Neural progenitor cell (in vitro differentiated cells): ENCODE measurements around the gene CEBPE. TPM values are rescaled to one million over a fixed set of nuclear protein-coding genes. Genes with fewer than 3 reads are reported as not detected.
A peak's percentile ranks its signal among the peaks of the same experiment; 100 is the strongest.

Experiments
- DNase-seq: peaks from one replicate; pipeline ENCODE4 v3.0.0-alpha.2; 2016; ENCODE audit warnings: low spot score
- H2AFZ ChIP-seq: fragments of 200-600 bp; sonication (generic); replicated peaks from 2 replicates; pipeline ENCODE4 v1.6.1; 2016; ENCODE audit warnings: antibody characterized with exemption
- H3F3A ChIP-seq: fragments of 200-600 bp; sonication (generic); 2 replicates; pipeline ENCODE4 v1.6.1; 2016; ENCODE audit warnings: antibody characterized with exemption, low read depth
- H3K27ac ChIP-seq: fragments of 200-600 bp; sonication (generic); 2 replicates; pipeline ENCODE4 v1.5.1; 2016; ENCODE audit warnings: mild to moderate bottlenecking
- H3K27me3 ChIP-seq: fragments of 200-600 bp; sonication (generic); 2 replicates; pipeline ENCODE4 v1.6.1; 2016; ENCODE audit warnings: mild to moderate bottlenecking, moderate library complexity
- H3K36me3 ChIP-seq: fragments of 200-600 bp; sonication (generic); 2 replicates; pipeline ENCODE4 v1.5.1; 2016
- H3K4me1 ChIP-seq: fragments of 200-600 bp; sonication (generic); 2 replicates; pipeline ENCODE4 v1.6.1; 2016; ENCODE audit warnings: mixed run types
- H3K4me2 ChIP-seq: fragments of 200-600 bp; sonication (generic); 2 replicates; pipeline ENCODE4 v1.6.1; 2016
- H3K4me3 ChIP-seq: fragments of 200-600 bp; sonication (generic); 2 replicates; pipeline ENCODE4 v1.5.1; 2016
- H3K79me2 ChIP-seq: fragments of 200-600 bp; sonication (generic); 2 replicates; pipeline ENCODE4 v1.6.1; 2016; ENCODE audit warnings: low read depth
- H3K9ac ChIP-seq: fragments of 200-600 bp; sonication (generic); 2 replicates; pipeline ENCODE4 v1.6.1; 2016
- H3K9me3 ChIP-seq: fragments of 200-600 bp; sonication (generic); 2 replicates; pipeline ENCODE4 v1.5.1; 2016; ENCODE audit warnings: low read depth
- H4K20me1 ChIP-seq: fragments of 200-600 bp; sonication (generic); 2 replicates; pipeline ENCODE4 v1.6.1; 2016; ENCODE audit warnings: low read depth
- H3K27ac Mint-ChIP-seq: 3 replicates; pipeline ENCODE4 v1.8.0; 2021; ENCODE audit warnings: mixed read lengths
- H3K27me3 Mint-ChIP-seq: 2 replicates; pipeline ENCODE4 v1.8.0; 2022; ENCODE audit warnings: low read depth, mild to moderate bottlenecking, inconsistent platforms, moderate library complexity, mixed read lengths; ENCODE audit not compliant: insufficient read depth
- H3K36me3 Mint-ChIP-seq: 3 replicates; pipeline ENCODE4 v1.8.0; 2021; ENCODE audit warnings: mixed read lengths
- H3K4me1 Mint-ChIP-seq: 3 replicates; pipeline ENCODE4 v1.8.0; 2021; ENCODE audit warnings: mixed read lengths
- H3K4me3 Mint-ChIP-seq: 3 replicates; pipeline ENCODE4 v1.8.0; 2021; ENCODE audit warnings: mild to moderate bottlenecking, moderate library complexity, mixed read lengths
- H3K9me3 Mint-ChIP-seq: 3 replicates; pipeline ENCODE4 v1.8.0; 2020; ENCODE audit warnings: mixed read lengths
- EZH2 ChIP-seq: fragments of 200-600 bp; sonication (generic); IDR thresholded peaks from 2 replicates; pipeline ENCODE4 v1.6.1; 2017; ENCODE audit warnings: antibody characterized with exemption, mild to moderate bottlenecking, moderate library complexity
- EZH2phosphoT487 ChIP-seq: fragments of 200-600 bp; sonication (generic); IDR thresholded peaks from 2 replicates; pipeline ENCODE4 v1.6.1; 2017; ENCODE audit warnings: antibody characterized with exemption
- total RNA-seq: library from RNA; depleted of rRNA; stranded (reverse); fragments of >200 nt; gene quantifications from 2 replicates; pipeline ENCODE4 v1.2.3, GENCODE V29; 2015; ENCODE audit warnings: low replicate concordance
- TF ChIP-seq, protein P1 (sequence below): fragments of 200-600 bp; sonication (generic); IDR thresholded peaks from 2 replicates; pipeline ENCODE4 v1.5.1; 2017; ENCODE audit warnings: antibody characterized with exemption, mild to moderate bottlenecking

The CEBPE gene
- total RNA-seq, 1 donor from 2014 or later = not detected

DNA sequence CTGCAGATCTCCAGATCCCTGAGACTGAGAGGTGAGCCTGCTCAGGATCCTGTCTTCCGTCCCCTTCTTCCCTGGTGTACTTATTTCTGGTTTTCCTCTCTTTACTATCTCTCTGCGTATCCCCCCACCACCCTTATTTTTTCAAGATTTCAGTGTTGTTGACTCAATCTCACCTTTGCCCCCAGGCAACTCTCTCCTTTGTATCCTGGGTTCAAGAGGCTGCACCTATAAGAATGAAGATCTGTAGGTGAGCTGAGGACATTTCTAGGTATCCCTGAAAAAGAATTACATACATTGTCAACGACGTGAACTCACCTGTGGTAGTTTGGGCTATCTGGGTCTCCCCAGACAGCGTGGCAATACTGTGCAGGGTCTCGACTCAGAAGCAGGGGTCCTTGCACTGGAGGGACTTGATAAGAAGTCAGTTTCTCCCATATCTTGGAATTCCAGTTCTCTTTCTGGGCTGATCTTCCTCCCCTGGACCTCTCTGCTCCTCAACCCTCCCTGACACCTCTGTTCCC, 14.9 kb downstream of the CEBPE start:
- Histone ChIP-seq H4K20me1 (no peaks in the 10 kb centered on the region), H3K4me1 (peaks cover 8% of the 10 kb centered on the region), H3K4me2 (no peak overlapping the region), H2AFZ (peak overlapping the region; percentile 63), H3K36me3 (no peaks in the 10 kb centered on the region), H3K27me3 (no peaks in the 10 kb centered on the region), H3K9ac (no peak overlapping the region), H3K4me3 (no peak overlapping the region), H3K79me2 (peaks cover 2% of the 10 kb centered on the region), H3K27ac (no peak overlapping the region), H3F3A (peaks cover 13% of the 10 kb centered on the region), H3K9me3 (no peaks in the 10 kb centered on the region)
- Mint-ChIP-seq H3K27me3 (peaks cover 6% of the 10 kb centered on the region), H3K4me3 (no peak overlapping the region), H3K4me1 (peaks cover 20% of the 10 kb centered on the region), H3K27ac (no peak overlapping the region), H3K36me3 (peaks cover 2% of the 10 kb centered on the region), H3K9me3 (peaks cover 4% of the 10 kb centered on the region)
- TF ChIP-seq EZH2 (no peak), EZH2phosphoT487 (no peak)
- TF ChIP-seq, protein P1, sequence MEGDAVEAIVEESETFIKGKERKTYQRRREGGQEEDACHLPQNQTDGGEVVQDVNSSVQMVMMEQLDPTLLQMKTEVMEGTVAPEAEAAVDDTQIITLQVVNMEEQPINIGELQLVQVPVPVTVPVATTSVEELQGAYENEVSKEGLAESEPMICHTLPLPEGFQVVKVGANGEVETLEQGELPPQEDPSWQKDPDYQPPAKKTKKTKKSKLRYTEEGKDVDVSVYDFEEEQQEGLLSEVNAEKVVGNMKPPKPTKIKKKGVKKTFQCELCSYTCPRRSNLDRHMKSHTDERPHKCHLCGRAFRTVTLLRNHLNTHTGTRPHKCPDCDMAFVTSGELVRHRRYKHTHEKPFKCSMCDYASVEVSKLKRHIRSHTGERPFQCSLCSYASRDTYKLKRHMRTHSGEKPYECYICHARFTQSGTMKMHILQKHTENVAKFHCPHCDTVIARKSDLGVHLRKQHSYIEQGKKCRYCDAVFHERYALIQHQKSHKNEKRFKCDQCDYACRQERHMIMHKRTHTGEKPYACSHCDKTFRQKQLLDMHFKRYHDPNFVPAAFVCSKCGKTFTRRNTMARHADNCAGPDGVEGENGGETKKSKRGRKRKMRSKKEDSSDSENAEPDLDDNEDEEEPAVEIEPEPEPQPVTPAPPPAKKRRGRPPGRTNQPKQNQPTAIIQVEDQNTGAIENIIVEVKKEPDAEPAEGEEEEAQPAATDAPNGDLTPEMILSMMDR = no peak
- no peak for DNase-seq

DNA sequence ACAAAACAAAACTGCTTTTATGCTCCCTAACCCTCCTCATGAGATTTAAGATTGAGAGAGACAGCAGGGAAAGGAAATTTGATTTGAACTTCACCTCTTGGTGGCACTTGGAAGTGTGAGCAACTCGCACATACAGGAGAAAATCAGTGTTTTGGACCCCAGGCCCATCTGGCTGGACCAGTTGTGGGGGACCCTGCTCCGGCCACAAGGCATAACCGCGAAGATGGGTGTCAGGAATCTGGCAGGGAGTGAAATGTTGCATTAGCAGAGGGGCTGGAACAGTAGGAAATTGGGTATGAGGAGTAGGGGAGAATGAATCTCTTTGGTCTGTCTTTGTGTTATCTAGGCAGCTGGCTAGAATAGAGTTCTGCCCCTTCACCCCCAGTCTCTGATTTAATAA, 15.5 kb downstream of the CEBPE start:
- Histone ChIP-seq H3F3A (peaks cover 13% of the 10 kb centered on the region), H3K4me2 (no peak overlapping the region), H3K4me3 (no peak overlapping the region), H4K20me1 (no peaks in the 10 kb centered on the region), H3K9ac (no peak overlapping the region), H2AFZ (no peak overlapping the region), H3K4me1 (peaks cover 8% of the 10 kb centered on the region), H3K27me3 (no peaks in the 10 kb centered on the region), H3K36me3 (no peaks in the 10 kb centered on the region), H3K27ac (no peak overlapping the region), H3K79me2 (peaks cover 7% of the 10 kb centered on the region), H3K9me3 (no peaks in the 10 kb centered on the region)
- peaks cover 20% of the 10 kb centered on the region for H3K4me1 Mint-ChIP-seq
- H3K27ac Mint-ChIP-seq = no peak overlapping the region
- H3K27me3 Mint-ChIP-seq = peaks cover 6% of the 10 kb centered on the region
- H3K36me3 Mint-ChIP-seq = peaks cover 6% of the 10 kb centered on the region
- H3K9me3 Mint-ChIP-seq = peaks cover 2% of the 10 kb centered on the region
- TF ChIP-seq EZH2 = no peak
- no peak for TF ChIP-seq EZH2phosphoT487
- TF ChIP-seq, protein P1 = no peak
- no peak overlapping the region for H3K4me3 Mint-ChIP-seq
- no peak for DNase-seq

DNA sequence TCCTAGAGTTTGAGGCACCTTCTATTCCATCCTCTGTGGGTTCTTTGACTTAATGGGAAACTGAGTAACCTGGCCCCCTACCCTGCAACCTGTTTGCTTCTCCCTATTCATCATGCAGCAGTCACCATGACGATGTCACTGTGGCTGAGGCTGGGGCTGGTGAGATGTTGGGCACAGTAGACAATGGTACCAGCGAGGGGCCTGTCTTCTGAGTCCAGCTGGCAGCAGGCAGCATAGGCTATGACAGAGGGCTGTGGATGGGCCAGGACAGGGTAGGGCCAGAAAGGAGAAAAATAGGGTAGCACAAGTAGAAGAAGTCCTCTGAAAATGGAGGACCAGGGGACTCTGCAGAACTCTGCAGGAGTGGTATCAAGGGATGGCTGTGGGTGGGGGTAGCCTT, 16.3 kb downstream of the CEBPE start:
- H3K9ac ChIP-seq = no peak overlapping the region
- H3K27ac ChIP-seq = no peak overlapping the region
- TF ChIP-seq, protein P1 = no peak
- TF ChIP-seq EZH2 = no peak
- no peak for TF ChIP-seq EZH2phosphoT487
- peaks cover 15% of the 10 kb centered on the region for H3K79me2 ChIP-seq
- H3K4me2 ChIP-seq = no peak overlapping the region
- Mint-ChIP-seq H3K9me3 (peaks cover 2% of the 10 kb centered on the region), H3K36me3 (peaks cover 6% of the 10 kb centered on the region), H3K4me3 (no peak overlapping the region), H3K27me3 (peaks cover 6% of the 10 kb centered on the region), H3K27ac (peak overlapping the region; percentile 37), H3K4me1 (peaks cover 20% of the 10 kb centered on the region)
- no peak overlapping the region for H3K4me3 ChIP-seq
- no peaks in the 10 kb centered on the region for H4K20me1 ChIP-seq
- no peaks in the 10 kb centered on the region for H3K27me3 ChIP-seq
- H3F3A ChIP-seq = peaks cover 15% of the 10 kb centered on the region
- no peaks in the 10 kb centered on the region for H3K36me3 ChIP-seq
- H3K9me3 ChIP-seq = no peaks in the 10 kb centered on the region
- no peak overlapping the region for H2AFZ ChIP-seq
- no peak for DNase-seq
- H3K4me1 ChIP-seq = peaks cover 8% of the 10 kb centered on the region
